Liver (tissue), 3 donors: ENCODE measurements around the gene OR6K3.

Experiments
- CTCF ChIP-seq: fragments of 150-350 bp; IDR thresholded peaks from 2 replicates; pipeline ENCODE4 v1.5.1; 2017; ENCODE audit warnings: improper control_type of control experiment, low read depth, low read length; ENCODE audit not compliant: missing input control
- FOXA1 ChIP-seq: IDR thresholded peaks from 2 replicates; pipeline ENCODE4 v1.6.1; 2016; ENCODE audit warnings: antibody characterized with exemption
- GABPA ChIP-seq, 2 donors: IDR thresholded peaks in 1 of 2; conservative IDR thresholded peaks in 1 of 2; 2 replicates each; pipeline ENCODE4 v1.6.1; 2016; ENCODE audit warnings: antibody characterized with exemption in 2 of 2, mild to moderate bottlenecking in 1 of 2, moderate library complexity in 1 of 2
- JUND ChIP-seq, 2 donors: IDR thresholded peaks; 2 replicates each; pipeline ENCODE4 v1.6.1; 2016; ENCODE audit warnings: antibody characterized with exemption in 2 of 2
- MAX ChIP-seq: IDR thresholded peaks from 2 replicates; pipeline ENCODE4 v1.6.1; 2016; ENCODE audit warnings: antibody characterized with exemption
- RAD21 ChIP-seq, 2 donors: IDR thresholded peaks; 2 replicates each; pipeline ENCODE4 v1.6.1; 2016; ENCODE audit warnings: antibody characterized with exemption in 2 of 2, mild to moderate bottlenecking in 2 of 2
- RXRA ChIP-seq, 2 donors: IDR thresholded peaks; 2 replicates each; pipeline ENCODE4 v1.6.1; 2017 to 2018; ENCODE audit warnings: antibody characterized with exemption in 2 of 2, mild to moderate bottlenecking in 1 of 2
- YY1 ChIP-seq: IDR thresholded peaks from 2 replicates; pipeline ENCODE4 v1.6.1; 2016; ENCODE audit warnings: antibody characterized with exemption, mild to moderate bottlenecking
- ZBTB33 ChIP-seq: IDR thresholded peaks from 2 replicates; pipeline ENCODE4 v1.6.1; 2016; ENCODE audit warnings: antibody characterized with exemption
- TF ChIP-seq, protein P1 (sequence below): IDR thresholded peaks from 2 replicates; pipeline ENCODE4 v1.6.1; 2016; ENCODE audit warnings: antibody characterized with exemption
- TF ChIP-seq, protein P2 (sequence below): IDR thresholded peaks from 2 replicates; pipeline ENCODE4 v1.6.1; 2016; ENCODE audit warnings: antibody characterized with exemption, mild to moderate bottlenecking
- donor health status: healthy.
- donor health status: healthy.

DNA sequence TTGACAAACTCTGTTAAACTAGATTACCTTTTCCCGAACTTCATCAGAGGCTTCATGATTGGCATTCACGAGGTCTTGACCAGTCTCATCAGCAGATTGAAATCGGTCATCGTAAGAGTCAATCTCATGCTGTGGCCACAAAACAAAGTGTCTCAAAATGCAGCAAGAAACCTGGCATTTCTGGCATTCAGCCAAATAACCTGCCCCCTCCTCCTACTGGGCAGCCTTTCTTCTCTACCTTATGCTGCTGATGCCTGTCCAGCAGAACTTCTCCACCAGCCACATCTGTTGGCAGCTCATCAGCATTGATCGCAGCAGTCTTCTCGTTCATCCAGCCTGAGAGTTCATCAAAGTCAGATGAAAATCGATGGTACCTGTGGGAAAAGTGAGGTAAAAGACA is 46.2 kb downstream of the OR6K3 start:
- TF ChIP-seq CTCF (no peak), RXRA (IDR thresholded peaks at IDR 0.05) (no peak), YY1 (no peak), RAD21 (IDR thresholded peaks at IDR 0.05) (no peak), ZBTB33 (no peak), FOXA1 (no peak), GABPA (IDR thresholded peaks at IDR 0.05 in 1 of 2, conservative IDR thresholded peaks at IDR 0.05 in 1 of 2) (no peak), JUND (IDR thresholded peaks at IDR 0.05) (no peak), MAX (no peak)
- TF ChIP-seq, protein P1, sequence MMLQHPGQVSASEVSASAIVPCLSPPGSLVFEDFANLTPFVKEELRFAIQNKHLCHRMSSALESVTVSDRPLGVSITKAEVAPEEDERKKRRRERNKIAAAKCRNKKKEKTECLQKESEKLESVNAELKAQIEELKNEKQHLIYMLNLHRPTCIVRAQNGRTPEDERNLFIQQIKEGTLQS = no peak
- TF ChIP-seq, protein P2, sequence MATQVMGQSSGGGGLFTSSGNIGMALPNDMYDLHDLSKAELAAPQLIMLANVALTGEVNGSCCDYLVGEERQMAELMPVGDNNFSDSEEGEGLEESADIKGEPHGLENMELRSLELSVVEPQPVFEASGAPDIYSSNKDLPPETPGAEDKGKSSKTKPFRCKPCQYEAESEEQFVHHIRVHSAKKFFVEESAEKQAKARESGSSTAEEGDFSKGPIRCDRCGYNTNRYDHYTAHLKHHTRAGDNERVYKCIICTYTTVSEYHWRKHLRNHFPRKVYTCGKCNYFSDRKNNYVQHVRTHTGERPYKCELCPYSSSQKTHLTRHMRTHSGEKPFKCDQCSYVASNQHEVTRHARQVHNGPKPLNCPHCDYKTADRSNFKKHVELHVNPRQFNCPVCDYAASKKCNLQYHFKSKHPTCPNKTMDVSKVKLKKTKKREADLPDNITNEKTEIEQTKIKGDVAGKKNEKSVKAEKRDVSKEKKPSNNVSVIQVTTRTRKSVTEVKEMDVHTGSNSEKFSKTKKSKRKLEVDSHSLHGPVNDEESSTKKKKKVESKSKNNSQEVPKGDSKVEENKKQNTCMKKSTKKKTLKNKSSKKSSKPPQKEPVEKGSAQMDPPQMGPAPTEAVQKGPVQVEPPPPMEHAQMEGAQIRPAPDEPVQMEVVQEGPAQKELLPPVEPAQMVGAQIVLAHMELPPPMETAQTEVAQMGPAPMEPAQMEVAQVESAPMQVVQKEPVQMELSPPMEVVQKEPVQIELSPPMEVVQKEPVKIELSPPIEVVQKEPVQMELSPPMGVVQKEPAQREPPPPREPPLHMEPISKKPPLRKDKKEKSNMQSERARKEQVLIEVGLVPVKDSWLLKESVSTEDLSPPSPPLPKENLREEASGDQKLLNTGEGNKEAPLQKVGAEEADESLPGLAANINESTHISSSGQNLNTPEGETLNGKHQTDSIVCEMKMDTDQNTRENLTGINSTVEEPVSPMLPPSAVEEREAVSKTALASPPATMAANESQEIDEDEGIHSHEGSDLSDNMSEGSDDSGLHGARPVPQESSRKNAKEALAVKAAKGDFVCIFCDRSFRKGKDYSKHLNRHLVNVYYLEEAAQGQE = no peak
